GM18868 (cell line): ENCODE results near the gene GPR152.

Experiments
- ATAC-seq: cut with Tn5 transposase; IDR thresholded peaks from one replicate; pipeline ENCODE4 v1.9.1; 2021; ENCODE audit warnings: mild to moderate bottlenecking, moderate library complexity; ENCODE audit not compliant: unreplicated experiment

GPR152 gene

GRCh38 chr11:67452141-67452952 lies at the start of gene GPR152:
TSS of gene GPR152 (minus strand) at chr11:67452729. CDS start at chr11:67452724, 5 bp downstream.
- ATAC-seq, result no peak

- ATAC-seq, result no peak
Observed at GRCh38 chr11:67501854-67502253, 49.3 kb upstream of the GPR152 start.

GRCh38 chr11:67500831-67501715 lies 48.5 kb upstream of the GPR152 start:
- no peak for ATAC-seq

- no peak for ATAC-seq
Observed at GRCh38 chr11:67500484-67500821, 47.9 kb upstream of the GPR152 start.

- no peak for ATAC-seq
Observed at GRCh38 chr11:67499808-67500483, 47.4 kb upstream of the GPR152 start.

- no peak for ATAC-seq
Observed at GRCh38 chr11:67498544-67498972, 46.0 kb upstream of the GPR152 start.

- ATAC-seq, result no peak
Observed at GRCh38 chr11:67497656-67498291, 45.2 kb upstream of the GPR152 start.

GRCh38 chr11:67496113-67496512 lies 43.6 kb upstream of the GPR152 start:
- ATAC-seq, result no peak

- no peak for ATAC-seq
Observed at GRCh38 chr11:67495234-67496005, 42.9 kb upstream of the GPR152 start.

GRCh38 chr11:67494371-67495233 lies 42.1 kb upstream of the GPR152 start:
- ATAC-seq, result no peak

GRCh38 chr11:67493548-67494370 lies 41.2 kb upstream of the GPR152 start:
- ATAC-seq, result no peak

GRCh38 chr11:67492801-67493547 lies 40.4 kb upstream of the GPR152 start:
- ATAC-seq, result no peak

GRCh38 chr11:67492069-67492727 lies 39.7 kb upstream of the GPR152 start:
- no peak for ATAC-seq

GRCh38 chr11:67491276-67492068 lies 38.9 kb upstream of the GPR152 start:
- no peak for ATAC-seq

- no peak for ATAC-seq
Observed at GRCh38 chr11:67490727-67491065, 38.2 kb upstream of the GPR152 start.
